ENCODE measurements around the gene HSF4.
"Not testable (repeated sequence)": the region's sequence is repeated elsewhere in the genome, so short reads cannot be mapped to it uniquely, and the experiment has no call there.

Gene HSF4

GRCh38 chr16:67164599-67165061, at the start of gene HSF4:
Gene HSF4 (plus strand): TSS chr16:67164745. CDS start chr16:67164812, 67 bp downstream.
- H3K27ac ChIP-seq (ENCODE audit: low read length) = no peak within 1 kb of the TSS

GRCh38 chr16:67114793-67115192, 49.8 kb upstream of the HSF4 start:
- no peak overlapping the region for H3K27ac ChIP-seq (ENCODE audit: low read length)
- H3K36me3 ChIP-seq (ENCODE audit: control insufficient read depth, insufficient read depth, low read length) = no peaks in the 10 kb centered on the region
- 100% methylated on average over 2 of the region's 2 CpGs for WGBS (ENCODE audit: insufficient coverage, insufficient read length)
- no peak overlapping the region for H3K4me3 ChIP-seq (ENCODE audit: low read length)
- no peaks in the 10 kb centered on the region; the same call in 1 of the 2 replicates for H3K4me1 ChIP-seq (ENCODE audit: control insufficient read depth, insufficient read depth, low read length)
- DNase-seq (ENCODE audit: low read depth, low spot score) = no peak
- H3K27me3 ChIP-seq (ENCODE audit: control insufficient read depth, insufficient read depth, low read length) = no peaks in the 10 kb centered on the region
- H3K9me3 ChIP-seq (ENCODE audit: control insufficient read depth, insufficient read depth, low read length) = no peaks in the 10 kb centered on the region

More at GRCh38 chr16:67164599-67165061, at the start of gene HSF4:
- no CpG with 5 or more reads among the region's 41 CpGs for WGBS (ENCODE audit: insufficient coverage, insufficient read length)
- DNase-seq (ENCODE audit: low read depth, low spot score) = no peak
- Histone ChIP-seq H3K36me3 (ENCODE audit: control insufficient read depth, insufficient read depth, low read length) (no peaks in the 10 kb centered on the region; the same call in 1 of the 2 replicates), H3K9me3 (ENCODE audit: control insufficient read depth, insufficient read depth, low read length) (no peaks in the 10 kb centered on the region), H3K4me1 (ENCODE audit: control insufficient read depth, insufficient read depth, low read length) (peaks cover 10% of the 10 kb centered on the region), H3K27me3 (ENCODE audit: control insufficient read depth, insufficient read depth, low read length) (peaks cover 90% of the 10 kb centered on the region), H3K4me3 (ENCODE audit: low read length) (peak within 1 kb of the TSS; percentile 21; the same call in 1 of the 2 replicates)

GRCh38 chr16:67115639-67116038, 48.9 kb upstream of the HSF4 start:
- no peaks in the 10 kb centered on the region for H3K36me3 ChIP-seq (ENCODE audit: control insufficient read depth, insufficient read depth, low read length)
- no CpG with 5 or more reads among the region's 7 CpGs for WGBS (ENCODE audit: insufficient coverage, insufficient read length)
- H3K4me1 ChIP-seq (ENCODE audit: control insufficient read depth, insufficient read depth, low read length) = no peaks in the 10 kb centered on the region
- no peak for DNase-seq (ENCODE audit: low read depth, low spot score)
- no peak overlapping the region for H3K27ac ChIP-seq (ENCODE audit: low read length)
- no peaks in the 10 kb centered on the region for H3K27me3 ChIP-seq (ENCODE audit: control insufficient read depth, insufficient read depth, low read length)
- no peak overlapping the region for H3K4me3 ChIP-seq (ENCODE audit: low read length)
- no peaks in the 10 kb centered on the region for H3K9me3 ChIP-seq (ENCODE audit: control insufficient read depth, insufficient read depth, low read length)

GRCh38 chr16:67116388-67117311, 47.9 kb upstream of the HSF4 start:
- Histone ChIP-seq H3K4me1 (ENCODE audit: control insufficient read depth, insufficient read depth, low read length) (no peaks in the 10 kb centered on the region), H3K9me3 (ENCODE audit: control insufficient read depth, insufficient read depth, low read length) (no peaks in the 10 kb centered on the region), H3K27ac (ENCODE audit: low read length) (no peak overlapping the region), H3K27me3 (ENCODE audit: control insufficient read depth, insufficient read depth, low read length) (no peaks in the 10 kb centered on the region), H3K4me3 (ENCODE audit: low read length) (no peak overlapping the region), H3K36me3 (ENCODE audit: control insufficient read depth, insufficient read depth, low read length) (no peaks in the 10 kb centered on the region)
- no peak for DNase-seq (ENCODE audit: low read depth, low spot score)
- WGBS (ENCODE audit: insufficient coverage, insufficient read length) = no CpG with 5 or more reads among the region's 13 CpGs

GRCh38 chr16:67117716-67118115, 46.8 kb upstream of the HSF4 start:
- DNase-seq (ENCODE audit: low read depth, low spot score) = no peak
- H3K9me3 ChIP-seq (ENCODE audit: control insufficient read depth, insufficient read depth, low read length) = no peaks in the 10 kb centered on the region
- H3K27ac ChIP-seq (ENCODE audit: low read length) = no peak overlapping the region
- H3K4me1 ChIP-seq (ENCODE audit: control insufficient read depth, insufficient read depth, low read length) = no peaks in the 10 kb centered on the region
- no CpG with 5 or more reads among the region's 9 CpGs for WGBS (ENCODE audit: insufficient coverage, insufficient read length)
- H3K4me3 ChIP-seq (ENCODE audit: low read length) = no peak overlapping the region
- H3K36me3 ChIP-seq (ENCODE audit: control insufficient read depth, insufficient read depth, low read length) = no peaks in the 10 kb centered on the region
- no peaks in the 10 kb centered on the region for H3K27me3 ChIP-seq (ENCODE audit: control insufficient read depth, insufficient read depth, low read length)

- Histone ChIP-seq H3K27me3 (ENCODE audit: control insufficient read depth, insufficient read depth, low read length) (no peaks in the 10 kb centered on the region), H3K27ac (ENCODE audit: low read length) (no peak overlapping the region), H3K4me3 (ENCODE audit: low read length) (no peak overlapping the region), H3K4me1 (ENCODE audit: control insufficient read depth, insufficient read depth, low read length) (no peaks in the 10 kb centered on the region), H3K36me3 (ENCODE audit: control insufficient read depth, insufficient read depth, low read length) (no peaks in the 10 kb centered on the region), H3K9me3 (ENCODE audit: control insufficient read depth, insufficient read depth, low read length) (no peaks in the 10 kb centered on the region)
- DNase-seq (ENCODE audit: low read depth, low spot score) = no peak
- WGBS (ENCODE audit: insufficient coverage, insufficient read length) = no CpG with 5 or more reads among the region's 5 CpGs
Observed at GRCh38 chr16:67120025-67120424, 44.5 kb upstream of the HSF4 start.

GRCh38 chr16:67122799-67123198, 41.7 kb upstream of the HSF4 start:
- not testable (repeated sequence) for H3K4me1 ChIP-seq (ENCODE audit: control insufficient read depth, insufficient read depth, low read length); H3K36me3 ChIP-seq (ENCODE audit: control insufficient read depth, insufficient read depth, low read length); H3K27ac ChIP-seq (ENCODE audit: low read length); H3K9me3 ChIP-seq (ENCODE audit: control insufficient read depth, insufficient read depth, low read length); H3K4me3 ChIP-seq (ENCODE audit: low read length); DNase-seq (ENCODE audit: low read depth, low spot score); H3K27me3 ChIP-seq (ENCODE audit: control insufficient read depth, insufficient read depth, low read length)
- WGBS (ENCODE audit: insufficient coverage, insufficient read length) = no CpG with 5 or more reads among the region's 5 CpGs

- H3K36me3 ChIP-seq (ENCODE audit: control insufficient read depth, insufficient read depth, low read length) = peaks cover 6% of the 10 kb centered on the region; the same call in 1 of the 2 replicates
Observed at GRCh38 chr16:67128417-67128816, 36.1 kb upstream of the HSF4 start.

GRCh38 chr16:67128887-67129286, 35.7 kb upstream of the HSF4 start:
- no peak for DNase-seq (ENCODE audit: low read depth, low spot score)
- H3K27ac ChIP-seq (ENCODE audit: low read length) = no peak overlapping the region
- no peaks in the 10 kb centered on the region for H3K27me3 ChIP-seq (ENCODE audit: control insufficient read depth, insufficient read depth, low read length)
- WGBS (ENCODE audit: insufficient coverage, insufficient read length) = no CpG with 5 or more reads among the region's 3 CpGs
- no peaks in the 10 kb centered on the region for H3K4me1 ChIP-seq (ENCODE audit: control insufficient read depth, insufficient read depth, low read length)
- no peaks in the 10 kb centered on the region for H3K9me3 ChIP-seq (ENCODE audit: control insufficient read depth, insufficient read depth, low read length)
- H3K4me3 ChIP-seq (ENCODE audit: low read length) = no peak overlapping the region
- peaks cover 7% of the 10 kb centered on the region; the same call in 1 of the 2 replicates for H3K36me3 ChIP-seq (ENCODE audit: control insufficient read depth, insufficient read depth, low read length)

More at GRCh38 chr16:67128417-67128816, 36.1 kb upstream of the HSF4 start:
- Histone ChIP-seq H3K4me1 (ENCODE audit: control insufficient read depth, insufficient read depth, low read length) (no peaks in the 10 kb centered on the region), H3K9me3 (ENCODE audit: control insufficient read depth, insufficient read depth, low read length) (no peaks in the 10 kb centered on the region), H3K27ac (ENCODE audit: low read length) (no peak overlapping the region), H3K4me3 (ENCODE audit: low read length) (no peak overlapping the region), H3K27me3 (ENCODE audit: control insufficient read depth, insufficient read depth, low read length) (no peaks in the 10 kb centered on the region)
- no peak for DNase-seq (ENCODE audit: low read depth, low spot score)

GRCh38 chr16:67129422-67129821, 35.1 kb upstream of the HSF4 start:
- no peaks in the 10 kb centered on the region for H3K27me3 ChIP-seq (ENCODE audit: control insufficient read depth, insufficient read depth, low read length)
- H3K4me3 ChIP-seq (ENCODE audit: low read length) = no peak overlapping the region
- no peaks in the 10 kb centered on the region for H3K9me3 ChIP-seq (ENCODE audit: control insufficient read depth, insufficient read depth, low read length)
- WGBS (ENCODE audit: insufficient coverage, insufficient read length) = no CpG with 5 or more reads among the region's 3 CpGs
- no peak for DNase-seq (ENCODE audit: low read depth, low spot score)
- H3K27ac ChIP-seq (ENCODE audit: low read length) = no peak overlapping the region
- H3K4me1 ChIP-seq (ENCODE audit: control insufficient read depth, insufficient read depth, low read length) = no peaks in the 10 kb centered on the region
- H3K36me3 ChIP-seq (ENCODE audit: control insufficient read depth, insufficient read depth, low read length) = peaks cover 9% of the 10 kb centered on the region; the same call in 1 of the 2 replicates
